ENCODE data around the gene C5orf46. TPM values are rescaled to one million over a fixed set of nuclear protein-coding genes. Genes with fewer than 3 reads are reported as not detected.

Gene C5orf46
- polyA plus RNA-seq, 2 of the 4 experiments (the other 2 are of a cell fraction), result not detected

DNA sequence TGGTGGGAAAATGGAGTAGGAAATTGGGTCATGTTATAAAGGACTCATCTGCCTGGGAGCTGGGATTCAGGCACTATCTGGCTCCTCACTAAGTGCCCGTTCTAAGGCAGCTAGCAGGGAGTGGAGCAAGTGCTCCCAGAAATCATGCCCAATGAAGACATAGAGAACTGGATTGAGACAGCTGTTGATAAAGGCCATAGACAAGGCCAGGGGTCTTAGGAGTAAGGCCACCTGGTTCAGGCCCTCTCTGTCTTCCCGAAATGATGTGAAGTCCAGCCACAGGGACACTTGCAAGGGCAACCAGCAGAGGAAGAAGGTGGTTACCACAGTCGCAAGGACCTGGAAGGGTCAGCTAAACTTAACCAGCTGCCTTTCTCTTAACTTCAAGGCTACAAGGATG lies 54.8 kb downstream of the C5orf46 start:
- no peak overlapping the region for H3K4me3 ChIP-seq
- TF ChIP-seq CTCF (IDR thresholded peaks at IDR 0.05) (no peak), EHF (CRISPR knock-in tag; IDR thresholded peaks at IDR 0.05) (no peak), NR3C1 (IDR thresholded peaks at IDR 0.05) (no peak), ZFP36 (IDR thresholded peaks at IDR 0.05; ENCODE audit: borderline replicate concordance, partially characterized antibody) (no peak), CBX2 (IDR thresholded peaks at IDR 0.05; ENCODE audit: borderline replicate concordance, low read depth) (no peak), MYC (IDR thresholded peaks at IDR 0.05; ENCODE audit: borderline replicate concordance, low read length) (no peak), EP300 (IDR thresholded peaks at IDR 0.05) (no peak), JUN (IDR thresholded peaks at IDR 0.05) (no peak), CHD4 (IDR thresholded peaks at IDR 0.05; ENCODE audit: borderline replicate concordance) (no peak), KDM5A (IDR thresholded peaks at IDR 0.05) (no peak), POLR2AphosphoS2 (conservative IDR thresholded peaks at IDR 0.05; ENCODE audit: low read length) (no peak), FOSL2 (IDR thresholded peaks at IDR 0.05) (no peak), FOSL2 (CRISPR knock-in tag; IDR thresholded peaks at IDR 0.05) (no peak), SMC3 (IDR thresholded peaks at IDR 0.05) (no peak), BHLHE40 (IDR thresholded peaks at IDR 0.05; ENCODE audit: low read depth, low read length) (no peak)
- TF ChIP-seq, protein P1, sequence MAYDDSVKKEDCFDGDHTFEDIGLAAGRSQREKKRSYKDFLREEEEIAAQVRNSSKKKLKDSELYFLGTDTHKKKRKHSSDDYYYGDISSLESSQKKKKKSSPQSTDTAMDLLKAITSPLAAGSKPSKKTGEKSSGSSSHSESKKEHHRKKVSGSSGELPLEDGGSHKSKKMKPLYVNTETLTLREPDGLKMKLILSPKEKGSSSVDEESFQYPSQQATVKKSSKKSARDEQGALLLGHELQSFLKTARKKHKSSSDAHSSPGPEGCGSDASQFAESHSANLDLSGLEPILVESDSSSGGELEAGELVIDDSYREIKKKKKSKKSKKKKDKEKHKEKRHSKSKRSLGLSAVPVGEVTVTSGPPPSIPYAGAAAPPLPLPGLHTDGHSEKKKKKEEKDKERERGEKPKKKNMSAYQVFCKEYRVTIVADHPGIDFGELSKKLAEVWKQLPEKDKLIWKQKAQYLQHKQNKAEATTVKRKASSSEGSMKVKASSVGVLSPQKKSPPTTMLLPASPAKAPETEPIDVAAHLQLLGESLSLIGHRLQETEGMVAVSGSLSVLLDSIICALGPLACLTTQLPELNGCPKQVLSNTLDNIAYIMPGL (CRISPR knock-in tag; IDR thresholded peaks at IDR 0.05; ENCODE audit: borderline replicate concordance), result no peak
- ATAC-seq (no peak), DNase-seq (ENCODE audit: low read depth in 1 of 2, low spot score in 1 of 2) (no peak), FAIRE-seq (no peak)
- WGBS (ENCODE audit: missing lambda C conversion rate), result 33% methylated on average over 3 of the region's 3 CpGs
- H3K4me1 ChIP-seq, result no peaks in the 10 kb centered on the region
- ChIA-PET POLR2A (interaction anchor here (0.9 kb wide), 1 partner anchor 10 kb away, joined by 3 read pairs; no protein-coding TSS in a partner anchor), CTCF (interaction anchor here (1.0 to 1.3 kb wide), 2 partner anchors 84 to 224 kb away, joined by 4 read pairs; no protein-coding TSS in a partner anchor)
- H3K4me2 ChIP-seq, result no peak overlapping the region
- no peak overlapping the region for H3K27ac ChIP-seq
- no peaks in the 10 kb centered on the region for H3K9me3 ChIP-seq

- no peak for TF ChIP-seq TFCP2L1 (CRISPR knock-in tag; IDR thresholded peaks at IDR 0.05)
- TF ChIP-seq HOXB5 (CRISPR knock-in tag; IDR thresholded peaks at IDR 0.05), result no peak
- no peak for TF ChIP-seq ZFP36 (IDR thresholded peaks at IDR 0.05; ENCODE audit: borderline replicate concordance, partially characterized antibody)
- TF ChIP-seq SREBF2 (IDR thresholded peaks at IDR 0.05), result no peak
- no peak for TF ChIP-seq ZC3H11A (IDR thresholded peaks at IDR 0.05)
- TF ChIP-seq HEYL (CRISPR knock-in tag; IDR thresholded peaks at IDR 0.05), result no peak
- no peak for TF ChIP-seq MAZ (IDR thresholded peaks at IDR 0.05; ENCODE audit: borderline replicate concordance, low read depth, low read length)
- no peak for TF ChIP-seq USF2 (IDR thresholded peaks at IDR 0.05)
- no peak for TF ChIP-seq HDAC2 (IDR thresholded peaks at IDR 0.05)
- no peak for TF ChIP-seq BCL3 (IDR thresholded peaks at IDR 0.05)
- no peak for TF ChIP-seq GATA3 (IDR thresholded peaks at IDR 0.05; ENCODE audit: borderline replicate concordance)
- no peak for TF ChIP-seq EP300 (IDR thresholded peaks at IDR 0.05)
- no peak for TF ChIP-seq RAD21 (conservative IDR thresholded peaks at IDR 0.05 in 1 of 2, IDR thresholded peaks at IDR 0.05 in 1 of 2)
- TF ChIP-seq PHF8 (IDR thresholded peaks at IDR 0.05; ENCODE audit: borderline replicate concordance, low read depth), result no peak
- no peak for TF ChIP-seq TP53 (CRISPR knock-in tag; IDR thresholded peaks at IDR 0.05)
- TF ChIP-seq POLR2AphosphoS2 (conservative IDR thresholded peaks at IDR 0.05; ENCODE audit: low read length), result no peak
- no peak for TF ChIP-seq CBX8 (IDR thresholded peaks at IDR 0.05)
- TF ChIP-seq FOSL2 (IDR thresholded peaks at IDR 0.05), result no peak
- no peak for TF ChIP-seq FOSL2 (CRISPR knock-in tag; IDR thresholded peaks at IDR 0.05)
- TF ChIP-seq NFE2L2 (conservative IDR thresholded peaks at IDR 0.05; ENCODE audit: low read length), result no peak
- TF ChIP-seq HOXB13 (CRISPR knock-in tag; IDR thresholded peaks at IDR 0.05; ENCODE audit: low read depth), result no peak
- DNase-seq (ENCODE audit: low read depth in 1 of 2, low spot score in 1 of 2) (no peak), FAIRE-seq (no peak), ATAC-seq (no peak)
- Histone ChIP-seq H3K4me3 (no peak overlapping the region), H3K27ac (no peak overlapping the region), H3K4me2 (no peak overlapping the region), H3K4me1 (no peaks in the 10 kb centered on the region), H3K9me3 (no peaks in the 10 kb centered on the region)
- CTCF ChIA-PET, result interaction anchor here (0.7 to 10.4 kb wide), 3 partner anchors 9 to 221 kb away, joined by 3 to 59 read pairs (median 4); no protein-coding TSS in a partner anchor
- WGBS (ENCODE audit: missing lambda C conversion rate), result 6% methylated on average over 2 of the region's 2 CpGs
- POLR2A ChIA-PET, result no interaction called here
These were observed 57.1 kb downstream of the C5orf46 start for GRCh38 chr5:147849226-147849625.

Measured in A549 (cell line).